ENCODE measurements around the gene RIOK1.
"Not testable (repeated sequence)": the region's sequence is repeated elsewhere in the genome, so short reads cannot be mapped to it uniquely, and the experiment has no call there.

RIOK1 gene

GRCh38 chr6:7389451-7390225 lies at the start of gene RIOK1, which contains the start of gene CAGE1:
Gene RIOK1 (plus strand): TSS chr6:7389808. CDS start chr6:7390003, 195 bp downstream.
Gene CAGE1 (minus strand): TSS chr6:7389742. CDS start chr6:7387173, 2,569 bp downstream.
- Mint-ChIP-seq H3K4me3 (peak within 1 kb of the TSS; percentile 95), H3K27ac (peak within 1 kb of the TSS; percentile 94), H3K9me3 (no peaks in the 10 kb centered on the region), H3K27me3 (ENCODE audit: low read depth) (peaks cover 2% of the 10 kb centered on the region), H3K36me3 (ENCODE audit: low read depth) (peaks cover 26% of the 10 kb centered on the region), H3K4me1 (ENCODE audit: low read depth) (peaks cover 34% of the 10 kb centered on the region)
- DNase-seq (ENCODE audit: low spot score) = peak; percentile 95

GRCh38 chr6:7341271-7341670 lies 48.3 kb upstream of the RIOK1 start:
- H3K27ac Mint-ChIP-seq = no peak overlapping the region

GRCh38 chr6:7341989-7342742 lies 47.4 kb upstream of the RIOK1 start:
- H3K27ac Mint-ChIP-seq = no peak overlapping the region
- H3K27me3 Mint-ChIP-seq (ENCODE audit: low read depth) = peaks cover 21% of the 10 kb centered on the region
- no peak for DNase-seq (ENCODE audit: low spot score)
- H3K4me3 Mint-ChIP-seq = no peak overlapping the region
- H3K9me3 Mint-ChIP-seq = no peaks in the 10 kb centered on the region
- H3K4me1 Mint-ChIP-seq (ENCODE audit: low read depth) = peaks cover 1% of the 10 kb centered on the region
- H3K36me3 Mint-ChIP-seq (ENCODE audit: low read depth) = no peaks in the 10 kb centered on the region

More at GRCh38 chr6:7341271-7341670, 48.3 kb upstream of the RIOK1 start:
- DNase-seq (ENCODE audit: low spot score) = no peak
- Mint-ChIP-seq H3K4me1 (ENCODE audit: low read depth) (peaks cover 1% of the 10 kb centered on the region), H3K27me3 (ENCODE audit: low read depth) (peaks cover 21% of the 10 kb centered on the region), H3K36me3 (ENCODE audit: low read depth) (no peaks in the 10 kb centered on the region), H3K9me3 (no peaks in the 10 kb centered on the region), H3K4me3 (no peak overlapping the region)

GRCh38 chr6:7343546-7344475 lies 45.8 kb upstream of the RIOK1 start:
- no peaks in the 10 kb centered on the region for H3K36me3 Mint-ChIP-seq (ENCODE audit: low read depth)

GRCh38 chr6:7344773-7345450 lies 44.7 kb upstream of the RIOK1 start:
- not testable (repeated sequence) for H3K27ac Mint-ChIP-seq; H3K9me3 Mint-ChIP-seq; DNase-seq (ENCODE audit: low spot score); H3K4me3 Mint-ChIP-seq; H3K36me3 Mint-ChIP-seq (ENCODE audit: low read depth); H3K4me1 Mint-ChIP-seq (ENCODE audit: low read depth)
- H3K27me3 Mint-ChIP-seq (ENCODE audit: low read depth) = peaks cover 12% of the 10 kb centered on the region

More at GRCh38 chr6:7343546-7344475, 45.8 kb upstream of the RIOK1 start:
- Mint-ChIP-seq H3K4me3 (no peak overlapping the region), H3K27me3 (ENCODE audit: low read depth) (peaks cover 11% of the 10 kb centered on the region), H3K27ac (no peak overlapping the region), H3K9me3 (no peaks in the 10 kb centered on the region), H3K4me1 (ENCODE audit: low read depth) (peaks cover 1% of the 10 kb centered on the region)
- DNase-seq (ENCODE audit: low spot score) = no peak

- H3K4me1 Mint-ChIP-seq (ENCODE audit: low read depth); DNase-seq (ENCODE audit: low spot score); H3K36me3 Mint-ChIP-seq (ENCODE audit: low read depth); H3K27ac Mint-ChIP-seq; H3K9me3 Mint-ChIP-seq; H3K4me3 Mint-ChIP-seq: not testable (repeated sequence)
- peaks cover 33% of the 10 kb centered on the region for H3K27me3 Mint-ChIP-seq (ENCODE audit: low read depth)
These were observed 42.0 kb upstream of the RIOK1 start for GRCh38 chr6:7347551-7347997.

- not testable (repeated sequence) for H3K4me3 Mint-ChIP-seq; H3K36me3 Mint-ChIP-seq (ENCODE audit: low read depth); H3K9me3 Mint-ChIP-seq; H3K4me1 Mint-ChIP-seq (ENCODE audit: low read depth); DNase-seq (ENCODE audit: low spot score); H3K27ac Mint-ChIP-seq
- H3K27me3 Mint-ChIP-seq (ENCODE audit: low read depth) = peaks cover 48% of the 10 kb centered on the region
These were observed 39.0 kb upstream of the RIOK1 start for GRCh38 chr6:7350591-7350990.

GRCh38 chr6:7351916-7352315 lies 37.7 kb upstream of the RIOK1 start:
- not testable (repeated sequence) for H3K4me1 Mint-ChIP-seq (ENCODE audit: low read depth); H3K4me3 Mint-ChIP-seq; H3K9me3 Mint-ChIP-seq; H3K36me3 Mint-ChIP-seq (ENCODE audit: low read depth); DNase-seq (ENCODE audit: low spot score); H3K27ac Mint-ChIP-seq
- peaks cover 48% of the 10 kb centered on the region for H3K27me3 Mint-ChIP-seq (ENCODE audit: low read depth)

- Mint-ChIP-seq H3K27ac (no peak overlapping the region), H3K9me3 (no peaks in the 10 kb centered on the region), H3K4me3 (no peak overlapping the region), H3K36me3 (ENCODE audit: low read depth) (no peaks in the 10 kb centered on the region), H3K4me1 (ENCODE audit: low read depth) (no peaks in the 10 kb centered on the region), H3K27me3 (ENCODE audit: low read depth) (peaks cover 16% of the 10 kb centered on the region)
- no peak for DNase-seq (ENCODE audit: low spot score)
These were observed 22.2 kb upstream of the RIOK1 start for GRCh38 chr6:7367408-7367807.

- Mint-ChIP-seq H3K9me3 (no peaks in the 10 kb centered on the region), H3K27me3 (ENCODE audit: low read depth) (peaks cover 20% of the 10 kb centered on the region), H3K36me3 (ENCODE audit: low read depth) (no peaks in the 10 kb centered on the region), H3K4me1 (ENCODE audit: low read depth) (peaks cover 4% of the 10 kb centered on the region), H3K4me3 (no peak overlapping the region), H3K27ac (no peak overlapping the region)
- DNase-seq (ENCODE audit: low spot score) = no peak
These were observed 15.9 kb upstream of the RIOK1 start for GRCh38 chr6:7373739-7374138.

- Mint-ChIP-seq H3K27me3 (ENCODE audit: low read depth) (peaks cover 19% of the 10 kb centered on the region), H3K27ac (no peak overlapping the region), H3K36me3 (ENCODE audit: low read depth) (no peaks in the 10 kb centered on the region), H3K4me1 (ENCODE audit: low read depth) (peaks cover 4% of the 10 kb centered on the region), H3K4me3 (no peak overlapping the region), H3K9me3 (no peaks in the 10 kb centered on the region)
- DNase-seq (ENCODE audit: low spot score) = no peak
These were observed 11.6 kb upstream of the RIOK1 start for GRCh38 chr6:7377961-7378360.

GRCh38 chr6:7378740-7379139 lies 10.9 kb upstream of the RIOK1 start:
- Mint-ChIP-seq H3K27ac (no peak overlapping the region), H3K36me3 (ENCODE audit: low read depth) (no peaks in the 10 kb centered on the region), H3K9me3 (no peaks in the 10 kb centered on the region), H3K4me3 (no peak overlapping the region), H3K4me1 (ENCODE audit: low read depth) (peaks cover 4% of the 10 kb centered on the region), H3K27me3 (ENCODE audit: low read depth) (peaks cover 13% of the 10 kb centered on the region)
- no peak for DNase-seq (ENCODE audit: low spot score)

GRCh38 chr6:7381092-7381491 lies 8.5 kb upstream of the RIOK1 start:
- DNase-seq (ENCODE audit: low spot score) = no peak
- H3K4me1 Mint-ChIP-seq (ENCODE audit: low read depth) = no peaks in the 10 kb centered on the region

More at GRCh38 chr6:7381092-7381491, 8.5 kb upstream of the RIOK1 start:
- Mint-ChIP-seq H3K36me3 (ENCODE audit: low read depth) (no peaks in the 10 kb centered on the region), H3K27me3 (ENCODE audit: low read depth) (peaks cover 14% of the 10 kb centered on the region), H3K27ac (no peak overlapping the region), H3K4me3 (no peak overlapping the region), H3K9me3 (no peaks in the 10 kb centered on the region)
